ENCODE results near the gene SSNA1. TPM values are rescaled to one million over a fixed set of nuclear protein-coding genes. Genes with fewer than 3 reads are reported as not detected.
A peak's percentile ranks its signal among the peaks of the same experiment; 100 is the strongest.

The SSNA1 gene
- total RNA-seq, 1 experiment from 2014 or later: 110 TPM

DNA sequence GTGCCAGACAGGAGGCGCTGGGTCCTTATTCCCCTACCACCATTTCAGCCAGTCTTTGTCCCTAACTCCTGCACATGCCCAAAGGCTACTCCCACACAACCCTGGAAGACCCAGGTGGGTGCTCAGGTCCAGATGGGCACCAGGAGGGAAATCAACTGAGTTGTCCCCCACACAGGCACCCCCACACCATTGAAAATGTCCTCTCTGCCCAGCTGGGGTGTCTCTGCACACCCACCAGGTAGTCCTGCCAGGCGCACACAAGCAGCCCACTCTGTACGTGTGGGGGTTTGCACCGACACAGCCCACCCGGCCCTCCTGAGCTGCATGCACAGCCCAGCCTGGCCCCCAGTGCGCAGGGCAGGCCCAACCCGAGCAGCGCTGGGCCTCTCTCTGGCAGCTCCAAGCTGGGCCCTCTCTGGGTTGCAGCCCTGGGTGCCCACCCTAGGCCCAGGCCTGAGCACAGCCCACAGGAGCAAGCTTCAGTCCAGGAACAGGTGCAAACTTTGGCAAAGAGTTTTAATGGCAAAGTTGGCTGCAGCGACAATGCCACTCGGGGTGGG is 31.4 kb downstream of the SSNA1 start:
- DNase-seq (ENCODE audit: low read depth): no peak

DNA sequence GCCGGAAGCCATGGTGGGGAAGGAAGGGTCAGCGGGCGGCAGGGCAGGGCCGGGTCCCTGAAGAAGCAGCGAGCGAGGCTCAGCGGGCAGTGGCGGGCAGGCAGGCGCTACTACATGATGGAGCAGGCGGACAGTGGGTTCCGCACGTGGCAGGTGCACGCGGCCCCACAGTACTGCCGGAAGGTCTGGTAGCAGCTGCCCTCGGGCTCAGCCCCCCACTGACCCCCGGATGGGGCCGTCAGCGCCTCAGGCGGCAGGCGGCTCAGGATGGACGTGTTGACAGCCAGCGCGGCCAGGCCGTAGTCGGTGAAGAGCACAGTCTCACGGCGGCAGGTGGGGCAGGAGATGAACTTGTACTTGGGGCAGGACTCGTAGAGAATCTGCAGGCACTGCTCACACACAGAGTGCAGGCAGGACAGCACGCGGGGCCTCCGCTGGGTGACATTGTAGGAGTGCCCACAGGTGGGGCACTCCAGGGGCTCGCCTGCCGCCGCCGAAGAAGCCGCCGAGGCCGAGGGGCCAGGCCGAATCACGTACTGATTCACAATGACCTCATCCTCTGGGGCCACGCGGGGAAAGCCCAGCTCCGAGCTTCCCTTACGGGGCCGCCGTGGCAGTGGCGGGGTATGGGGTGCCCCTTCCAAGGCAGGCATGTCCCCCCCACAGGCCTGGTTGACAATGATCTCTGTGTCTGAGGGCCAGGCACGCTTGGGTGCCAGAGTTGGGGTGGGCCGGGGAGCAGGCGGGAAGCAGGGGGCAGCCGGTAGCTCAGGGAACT is 32.0 kb downstream of the SSNA1 start:
- DNase-seq (ENCODE audit: low read depth): no peak

DNA sequence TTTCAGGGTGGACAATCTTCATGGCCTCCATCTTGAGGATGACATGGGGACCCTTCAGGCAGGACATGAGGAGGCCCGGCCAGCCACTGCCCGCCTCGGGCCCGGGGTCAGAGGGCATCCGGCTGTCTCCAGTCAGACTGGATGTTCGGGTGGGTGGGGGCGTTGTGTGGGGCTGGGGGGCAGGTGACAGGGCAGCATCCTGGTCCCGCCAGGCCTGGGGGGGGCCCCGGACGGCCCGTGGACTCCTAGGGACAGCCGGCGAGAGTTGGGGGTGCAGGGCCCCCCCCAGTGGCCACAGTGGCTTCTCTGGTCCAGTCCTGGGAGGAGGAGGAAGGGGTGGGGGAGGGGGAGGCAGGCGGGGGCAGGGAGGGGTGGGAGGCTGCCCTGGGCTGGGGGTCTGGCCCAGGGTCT is 32.6 kb downstream of the SSNA1 start:
- no peak for DNase-seq (ENCODE audit: low read depth)

DNA sequence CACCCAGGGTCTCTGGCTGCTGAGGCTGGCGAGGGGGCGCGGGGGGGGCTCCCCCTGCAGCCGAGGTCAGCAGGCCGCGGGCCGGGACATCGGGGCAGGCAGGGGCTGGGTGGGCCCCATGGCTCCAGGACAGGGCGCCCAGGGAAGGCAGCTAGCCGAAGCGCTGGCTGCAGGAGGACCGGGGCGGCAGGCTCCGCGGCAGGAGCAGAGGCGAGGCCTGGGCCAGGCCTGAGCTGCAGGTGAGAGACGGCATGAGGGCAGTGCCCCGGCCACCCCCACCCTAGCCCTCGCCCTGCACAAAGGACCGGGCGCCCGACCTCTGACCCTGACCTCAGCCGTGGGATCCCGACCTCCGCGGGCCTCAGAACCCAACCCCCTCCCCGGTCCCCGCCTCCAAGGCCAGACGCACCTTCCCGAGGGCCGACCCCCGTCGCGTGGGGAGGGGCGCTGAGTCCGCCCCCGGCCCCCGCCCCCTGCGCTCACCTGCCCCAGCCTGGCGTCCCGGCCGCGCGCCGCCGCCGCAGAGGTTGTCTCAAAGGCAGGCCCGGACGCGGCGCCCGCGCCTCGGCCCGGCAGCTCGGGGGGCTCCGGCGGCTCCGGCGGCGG is 33.1 kb downstream of the SSNA1 start:
- no peak for DNase-seq (ENCODE audit: low read depth)

DNA sequence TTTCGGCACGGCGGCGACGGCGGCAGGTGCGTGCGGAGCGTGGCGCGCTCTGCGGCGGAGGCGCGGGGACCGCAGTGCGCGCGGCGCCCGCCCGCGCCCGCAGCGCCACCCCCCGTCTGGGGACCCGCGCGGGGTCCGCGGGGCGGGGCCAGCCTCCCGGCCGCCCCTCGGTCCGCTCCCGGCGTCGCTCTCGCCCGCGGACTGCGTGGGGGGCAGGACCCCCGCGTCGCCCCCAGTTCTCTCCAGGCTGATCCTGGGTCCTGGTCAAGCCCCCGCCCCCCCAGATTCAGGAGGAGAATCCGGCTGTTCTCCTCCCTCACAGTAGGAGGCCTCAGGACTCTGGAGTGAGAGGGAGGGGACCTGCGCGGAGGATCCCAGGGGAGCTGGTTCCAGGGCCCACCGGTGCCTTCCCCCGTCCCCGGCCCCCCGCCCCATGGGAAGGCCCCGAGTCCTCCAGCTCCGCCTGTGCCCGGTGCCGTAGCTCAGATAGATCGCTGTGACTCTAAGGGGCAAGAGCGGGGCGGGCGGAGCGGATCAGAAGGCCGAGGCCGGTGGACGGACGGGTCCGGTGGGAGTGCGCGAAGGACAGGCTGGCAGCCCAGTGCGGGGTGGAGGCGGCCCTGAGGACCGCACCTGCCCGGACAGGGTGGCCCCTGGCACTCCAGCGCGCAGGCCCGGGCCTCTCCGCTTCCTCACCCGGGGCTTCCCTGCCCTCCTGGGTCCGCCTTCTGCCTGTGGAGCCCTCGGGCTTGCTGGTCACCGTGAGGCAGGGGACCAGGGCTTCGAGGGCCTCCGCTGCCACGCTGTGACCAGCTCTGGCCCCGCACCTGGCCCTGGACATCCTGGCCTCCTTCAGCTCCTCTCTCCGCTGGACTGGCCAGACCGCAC is 34.0 kb downstream of the SSNA1 start, which contains the start of gene RNF208:
RNF208 (minus strand) TSS at position 51 of the 888 bp plus-strand sequence. CDS start 1,028 bp downstream, outside the sequence.
- no peak for DNase-seq (ENCODE audit: low read depth)

DNA sequence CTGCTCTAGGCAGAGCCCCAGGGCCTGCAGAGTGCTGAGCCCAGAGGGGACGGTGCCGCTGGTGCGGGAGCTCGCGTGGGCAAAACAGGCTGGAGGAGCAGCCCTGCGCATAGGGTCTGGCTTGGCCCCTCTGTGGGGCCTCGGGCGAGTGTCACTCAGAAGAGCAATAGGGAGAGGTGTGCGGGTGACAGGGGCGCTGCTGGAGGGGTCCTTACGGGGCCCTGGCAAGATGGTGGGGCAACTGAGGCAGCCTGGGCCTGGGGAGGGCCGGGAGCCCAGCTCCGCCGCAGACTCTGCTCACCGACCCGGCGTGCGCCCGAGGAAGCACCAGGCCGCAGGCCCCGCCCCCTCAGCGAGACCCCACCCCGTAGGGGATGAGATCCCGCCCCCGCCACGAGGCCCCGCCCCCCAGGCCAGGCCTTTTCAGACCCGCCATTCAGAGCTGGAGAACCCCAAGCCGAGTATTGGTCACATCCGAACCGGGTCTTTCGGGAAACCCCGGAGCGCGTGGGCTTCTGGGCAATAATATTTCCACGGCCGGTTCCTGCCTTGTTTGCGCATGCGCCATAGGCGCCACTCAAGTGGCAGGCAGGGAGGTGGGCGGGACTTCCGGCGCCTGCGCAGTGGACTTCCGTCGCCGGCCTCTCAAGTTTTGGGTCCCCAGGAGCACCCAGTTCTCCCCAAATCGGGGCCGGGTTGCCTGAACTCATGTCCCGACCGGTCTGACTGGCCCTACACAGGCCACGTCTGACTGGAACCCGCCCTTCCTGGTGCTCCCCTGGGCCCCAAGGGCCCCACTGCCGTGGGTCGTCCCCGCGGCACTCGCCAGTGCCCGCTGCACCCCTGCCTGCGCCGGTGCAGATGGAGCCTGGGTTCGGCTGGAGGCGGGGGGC is 34.8 kb downstream of the SSNA1 start:
- peak; percentile 98 for DNase-seq (ENCODE audit: low read depth)

DNA sequence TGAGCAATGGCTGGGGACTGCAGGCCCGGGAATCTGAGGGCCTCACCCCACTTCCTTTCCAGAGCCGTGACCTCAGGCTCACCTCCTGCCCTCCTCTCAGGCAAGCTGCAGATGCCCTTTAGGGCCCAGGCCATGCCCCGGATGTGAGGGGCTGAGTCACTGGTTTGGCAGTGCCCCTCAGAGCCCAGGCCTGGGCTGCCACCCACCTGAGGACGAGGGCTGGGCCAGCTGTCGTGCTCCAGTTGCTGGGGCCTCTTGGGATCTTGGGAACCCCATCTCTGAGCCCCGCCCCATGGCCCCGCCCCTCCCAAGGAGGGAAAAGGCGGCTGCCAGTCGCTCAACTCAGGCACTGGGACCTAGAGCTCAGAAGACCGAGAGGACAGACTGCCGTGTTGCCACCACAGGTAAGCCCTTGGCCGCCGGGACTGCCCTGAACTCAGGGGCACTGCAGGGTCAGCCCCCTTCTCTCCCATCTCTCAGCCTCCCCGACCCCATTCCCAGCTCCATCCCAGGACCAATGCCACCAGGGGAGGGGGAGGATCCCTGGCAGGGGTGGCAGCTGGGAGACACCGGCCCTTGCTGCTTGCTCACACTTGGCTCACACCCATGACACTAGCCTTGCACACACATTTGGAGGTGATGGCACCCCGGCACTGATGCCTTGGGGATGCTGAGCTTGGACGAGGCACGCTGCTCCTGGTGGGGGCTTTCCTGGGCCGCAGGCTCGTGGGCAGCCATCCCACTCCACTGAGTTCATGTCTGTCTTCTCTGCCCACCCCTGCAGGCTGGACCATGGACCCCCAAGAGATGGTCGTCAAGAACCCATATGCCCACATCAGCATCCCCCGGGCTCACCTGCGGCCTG is 36.6 kb downstream of the SSNA1 start, which contains the start of gene CYSRT1:
CYSRT1 (plus strand) TSS at position 345 of the 865 bp plus-strand sequence; CDS start at position 793, 448 bp downstream.
- DNase-seq (ENCODE audit: low read depth): no peak

DNA sequence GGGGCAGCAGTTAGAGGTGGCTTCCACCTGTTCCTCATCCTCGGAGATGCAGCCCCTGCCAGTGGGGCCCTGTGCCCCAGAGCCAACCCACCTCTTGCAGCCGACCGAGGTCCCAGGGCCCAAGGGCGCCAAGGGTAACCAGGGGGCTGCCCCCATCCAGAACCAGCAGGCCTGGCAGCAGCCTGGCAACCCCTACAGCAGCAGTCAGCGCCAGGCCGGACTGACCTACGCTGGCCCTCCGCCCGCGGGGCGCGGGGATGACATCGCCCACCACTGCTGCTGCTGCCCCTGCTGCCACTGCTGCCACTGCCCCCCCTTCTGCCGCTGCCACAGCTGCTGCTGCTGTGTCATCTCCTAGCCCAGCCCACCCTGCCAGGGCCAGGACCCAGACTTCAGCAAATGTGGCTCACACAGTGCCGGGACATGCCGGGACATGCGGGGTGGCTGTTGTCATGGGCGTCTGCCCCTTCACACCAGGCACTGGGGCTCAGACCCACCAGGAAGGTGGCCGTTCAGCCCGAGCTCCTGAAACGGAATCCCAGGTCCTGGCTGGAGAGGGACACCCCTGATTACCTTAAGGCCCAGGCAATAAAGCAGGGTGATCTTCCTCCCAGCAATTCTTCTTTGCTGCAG is 37.3 kb downstream of the SSNA1 start:
- DNase-seq (ENCODE audit: low read depth): no peak

DNA sequence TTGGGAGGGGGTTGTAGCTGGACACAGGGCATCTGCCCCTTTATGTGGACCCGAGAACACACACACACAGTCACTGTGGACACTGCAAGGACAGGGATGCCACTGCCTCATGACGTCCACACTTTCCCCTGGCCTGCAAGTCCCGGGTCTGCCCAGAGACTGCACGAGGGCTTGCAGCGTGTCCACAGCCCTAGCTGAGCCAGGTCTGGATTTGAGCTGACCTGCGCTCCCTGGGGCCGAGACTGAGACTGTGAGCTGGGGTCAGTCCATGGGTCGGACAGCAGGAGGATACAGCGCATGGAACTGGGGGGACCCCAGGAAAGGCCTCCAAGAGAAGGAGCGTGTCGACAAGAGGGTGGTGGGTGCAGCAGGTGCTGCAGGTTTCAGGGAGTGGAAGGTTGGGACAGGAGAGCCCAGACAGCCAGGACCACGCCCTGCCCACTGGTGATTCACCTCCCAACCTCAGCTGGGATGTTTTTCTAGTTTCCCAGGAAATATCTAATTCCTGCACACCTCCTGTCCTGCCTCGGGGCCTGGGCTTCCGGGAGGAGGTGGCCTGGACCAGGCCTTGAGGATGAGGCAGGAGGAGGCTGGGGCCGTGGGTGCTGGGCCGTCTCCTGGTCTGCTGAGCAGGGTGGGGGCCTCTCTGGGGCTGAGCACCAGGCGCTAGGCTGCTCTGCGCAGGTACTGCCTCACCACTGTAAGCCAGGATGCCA is 38.0 kb downstream of the SSNA1 start:
- DNase-seq (ENCODE audit: low read depth): peak; percentile 84

DNA sequence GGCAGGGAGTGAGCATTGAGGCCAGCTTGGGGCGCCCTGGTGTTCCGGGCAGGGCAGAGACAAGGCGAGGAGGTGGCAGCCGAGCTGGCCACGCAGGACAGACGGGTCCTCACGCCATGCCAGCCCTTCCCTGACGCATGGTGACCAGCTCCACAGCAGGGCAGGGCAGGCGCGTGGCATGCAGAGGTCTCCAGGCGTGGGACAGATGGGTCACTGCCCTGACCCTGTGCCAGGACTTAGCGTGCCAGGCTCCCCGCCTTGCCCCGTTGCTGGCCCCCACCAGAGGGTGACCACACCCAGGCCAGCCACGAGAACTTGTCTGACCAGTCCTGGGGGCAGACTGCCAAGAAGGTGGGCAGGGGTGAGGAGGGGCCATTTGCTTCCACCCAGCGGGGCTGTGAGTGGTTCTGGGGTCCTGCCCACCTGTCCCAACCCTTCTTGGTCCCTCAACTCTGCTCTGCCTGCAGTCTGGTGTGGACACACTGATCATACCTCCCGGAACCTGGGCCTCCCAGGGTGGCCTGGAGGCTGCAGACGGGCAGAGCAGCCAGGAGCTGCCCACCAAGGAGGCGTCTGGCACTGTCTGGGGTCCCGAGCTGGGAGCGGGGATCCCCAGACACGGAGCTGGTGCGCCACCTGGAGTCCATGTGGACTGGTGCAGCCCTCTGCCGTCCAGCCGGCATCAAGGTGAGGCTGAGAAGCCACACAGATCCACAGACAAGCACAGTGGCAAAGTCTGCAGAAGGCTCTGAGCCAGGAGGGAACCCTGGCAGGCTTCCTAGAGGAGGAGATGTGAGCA is 38.8 kb downstream of the SSNA1 start, which contains the start of gene RNF224:
RNF224 (plus strand) TSS at position 449 of the 799 bp plus-strand sequence. CDS start 834 bp downstream, outside the sequence.
- peak; percentile 80 for DNase-seq (ENCODE audit: low read depth)

DNA sequence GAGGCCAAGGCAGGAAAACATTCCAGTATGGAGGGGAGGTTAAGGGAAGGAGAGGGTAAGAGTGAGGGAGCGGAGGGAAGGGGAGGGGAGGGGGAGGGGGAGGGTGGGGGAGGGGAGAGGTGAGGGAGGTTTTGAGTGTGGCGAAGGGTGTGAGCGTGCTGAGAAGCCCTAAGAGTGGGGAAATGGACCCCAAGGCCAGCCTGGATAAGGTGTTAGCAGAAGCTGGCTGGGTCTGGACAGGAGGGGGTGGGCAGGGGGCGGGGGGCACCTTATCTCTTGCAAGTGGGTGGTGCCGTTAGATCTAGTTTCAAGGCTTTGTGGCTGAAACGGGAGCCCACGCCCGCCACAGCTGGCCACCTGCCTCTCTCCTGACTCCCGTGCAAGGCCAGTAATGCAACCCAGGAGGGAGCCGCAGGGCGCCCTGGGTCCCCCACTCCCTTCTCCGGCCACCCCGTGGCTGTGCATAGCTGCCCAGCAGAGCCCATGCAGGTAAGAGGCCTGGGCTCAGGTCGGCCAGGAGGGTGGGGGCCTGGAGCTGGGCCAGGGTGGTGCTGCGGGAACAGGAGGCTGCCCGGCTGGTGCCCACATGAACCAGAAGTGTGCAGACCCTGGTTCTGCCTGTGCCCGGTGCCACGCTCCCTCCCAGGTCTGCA is 39.5 kb downstream of the SSNA1 start:
- no peak for DNase-seq (ENCODE audit: low read depth)

DNA sequence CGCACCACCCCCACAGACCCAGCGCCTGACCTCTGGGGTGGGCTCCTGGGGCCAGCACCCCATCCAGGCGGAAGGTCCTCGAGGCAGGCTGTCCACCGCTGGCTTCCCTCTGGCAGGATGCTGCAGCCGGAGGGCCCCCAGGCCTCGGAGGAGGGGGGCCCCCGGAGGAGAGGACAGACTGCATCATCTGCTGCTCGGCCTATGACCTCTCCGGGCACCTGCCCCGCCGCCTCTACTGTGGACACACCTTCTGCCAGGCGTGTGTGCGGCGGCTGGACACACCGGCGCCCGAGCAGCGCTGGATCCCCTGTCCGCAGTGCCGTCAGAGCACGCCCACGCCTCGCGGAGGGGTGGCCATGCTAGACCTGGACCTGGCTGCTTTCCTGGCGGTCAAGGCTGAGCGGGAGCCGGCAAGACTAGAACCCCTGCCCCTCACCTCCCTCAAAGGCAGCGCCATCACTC is 40.1 kb downstream of the SSNA1 start:
- no peak for DNase-seq (ENCODE audit: low read depth)

DNA sequence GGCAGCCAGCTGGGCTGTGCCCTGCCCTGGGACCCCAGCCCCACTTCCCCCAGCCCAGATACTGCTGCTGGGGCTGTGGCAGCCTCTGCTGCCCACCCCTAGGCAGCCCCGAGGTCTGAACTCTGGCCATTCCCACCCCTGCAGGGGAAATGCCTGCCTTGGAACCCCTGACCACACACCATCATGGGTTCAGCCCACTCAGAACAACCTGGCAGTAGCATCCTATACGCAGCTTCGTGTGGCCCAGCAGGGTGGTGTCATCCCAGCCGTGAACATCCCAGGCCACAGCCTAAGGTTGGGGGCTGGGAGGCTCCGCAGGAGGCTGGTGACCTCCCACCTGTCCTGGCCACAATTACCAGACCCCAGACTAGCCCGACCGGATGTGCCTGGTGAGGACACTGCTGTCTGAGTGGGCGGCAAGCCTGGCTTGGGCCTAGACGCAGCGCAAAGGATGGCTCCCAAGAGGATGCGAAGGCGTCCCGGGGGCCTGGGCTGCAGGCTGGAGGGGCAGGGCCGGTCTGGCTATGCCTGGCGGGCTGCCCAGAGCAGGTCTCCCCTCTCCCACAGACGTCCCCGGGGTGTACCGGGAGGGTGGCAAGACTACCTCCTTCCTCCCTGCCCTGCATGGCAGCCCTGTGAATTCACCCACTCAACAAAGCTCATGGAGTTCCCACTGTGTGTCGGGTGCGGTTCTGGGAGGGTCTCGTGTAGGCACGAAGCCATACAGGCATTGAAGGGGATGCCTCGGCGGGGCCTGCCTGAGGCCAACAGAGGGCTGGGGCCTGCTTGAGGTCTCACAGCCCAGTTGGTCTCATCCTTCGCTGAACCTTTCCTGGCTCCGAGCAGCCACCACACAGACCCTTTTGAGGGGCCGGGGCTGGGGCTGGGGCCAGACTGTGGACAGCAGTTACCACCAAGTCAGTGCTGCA is 40.8 kb downstream of the SSNA1 start:
- DNase-seq (ENCODE audit: low read depth): no peak

DNA sequence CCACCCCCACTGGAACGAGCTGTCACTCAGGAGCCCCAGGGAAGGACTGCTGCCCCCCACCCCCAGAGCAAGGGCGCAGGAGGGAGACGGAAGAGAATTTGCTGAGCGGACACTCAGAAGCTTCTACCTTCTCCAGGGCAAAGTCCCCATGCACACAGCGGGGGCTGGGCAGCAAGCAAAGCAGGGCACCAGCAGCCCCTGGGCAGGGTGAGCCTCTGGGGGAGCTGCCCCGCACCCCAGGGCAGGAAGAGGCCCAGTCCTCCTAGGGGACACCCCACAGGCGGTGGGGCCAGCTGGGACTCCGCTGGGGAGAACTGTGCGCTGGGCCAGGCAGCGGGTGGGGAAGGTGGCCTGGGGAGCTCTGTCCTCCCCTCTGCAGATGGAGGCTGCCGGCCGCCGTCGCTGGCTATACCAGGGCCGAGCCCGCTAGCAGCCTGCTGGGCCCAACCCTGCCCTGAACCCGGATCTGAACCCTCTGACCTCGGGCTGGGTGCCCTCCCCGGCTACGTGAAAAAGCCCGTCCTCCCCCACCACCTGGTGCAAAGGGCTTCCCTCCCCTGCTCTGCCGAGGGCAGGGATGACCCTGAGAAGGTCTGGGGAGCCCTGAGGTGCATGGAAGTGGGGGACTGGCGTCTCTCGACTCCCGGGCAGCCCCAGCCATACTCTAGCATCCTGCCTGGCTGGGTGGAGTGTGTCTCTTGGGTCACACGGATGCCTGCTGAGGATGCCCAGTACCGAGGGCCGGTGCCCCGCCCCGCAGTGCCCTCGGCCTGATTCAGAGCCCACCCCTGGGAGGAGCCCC is 41.6 kb downstream of the SSNA1 start:
- DNase-seq (ENCODE audit: low read depth): no peak
